ENCODE measurements around the gene S100A8.
"Not testable (repeated sequence)": the region's sequence is repeated elsewhere in the genome, so short reads cannot be mapped to it uniquely, and the experiment has no call there.

S100A8 gene

DNA sequence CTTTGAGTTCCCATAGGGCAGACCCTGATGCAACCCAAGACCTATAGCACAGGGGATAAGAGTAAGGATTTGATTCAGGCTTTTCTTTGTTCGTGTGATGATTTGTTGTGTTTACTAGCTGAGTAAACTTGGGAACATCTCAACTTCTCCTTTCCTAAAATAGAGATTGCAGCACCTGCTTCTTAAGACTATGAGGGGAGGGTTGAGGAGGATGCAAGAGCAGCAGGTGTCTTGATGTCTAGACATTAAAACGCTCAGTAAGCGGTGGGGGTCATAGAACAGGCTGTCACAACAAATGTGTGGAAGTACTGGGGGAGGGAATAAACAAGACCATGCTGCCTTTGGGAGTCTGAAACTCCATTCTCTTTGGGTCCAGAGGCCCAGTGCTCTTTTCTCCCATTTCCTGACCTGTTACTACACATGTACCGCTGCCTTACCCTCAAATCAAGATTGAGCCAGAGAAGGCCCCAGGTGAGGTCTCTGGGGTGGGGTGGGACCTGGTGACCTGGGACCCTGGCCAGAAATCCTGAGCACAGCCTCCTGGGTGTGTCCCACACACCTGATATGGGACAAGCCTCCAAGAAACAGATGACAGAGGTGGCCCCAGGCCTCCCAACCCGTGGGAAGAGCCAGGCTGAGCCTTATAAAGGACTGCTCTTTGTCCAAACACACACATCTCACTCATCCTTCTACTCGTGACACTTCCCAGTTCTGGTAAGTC is 25.1 kb upstream of the S100A8 start, which contains the start of gene S100A7A:
TSS of gene S100A7A (plus strand) at position 671 of the 721 bp plus-strand sequence. CDS start 1,563 bp downstream, outside the sequence.
- DNase-seq, result no peak

GRCh38 chr1:153413961-153414360 is 23.1 kb upstream of the S100A8 start:
- DNase-seq, result not testable (repeated sequence)

DNA sequence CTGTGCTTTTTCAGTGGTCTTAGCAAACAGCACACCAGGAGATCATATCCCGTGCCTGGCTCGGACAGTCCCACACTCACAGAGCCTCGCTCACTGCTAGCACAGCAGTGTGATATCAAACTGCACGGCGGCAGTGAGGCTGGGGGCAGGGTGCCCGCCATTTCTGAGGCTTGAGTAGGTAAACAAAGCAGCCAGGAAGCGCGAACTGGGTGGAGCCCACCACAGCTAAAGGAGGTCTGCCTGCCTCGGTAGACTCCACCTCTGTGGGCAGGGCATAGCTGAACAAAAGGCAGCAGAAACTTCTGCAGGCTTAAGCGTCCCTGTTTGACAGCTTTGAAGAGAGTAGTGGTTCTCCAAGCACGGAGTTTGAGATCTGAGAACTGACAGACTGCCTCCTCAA is 16.4 kb upstream of the S100A8 start:
- not testable (repeated sequence) for DNase-seq

DNA sequence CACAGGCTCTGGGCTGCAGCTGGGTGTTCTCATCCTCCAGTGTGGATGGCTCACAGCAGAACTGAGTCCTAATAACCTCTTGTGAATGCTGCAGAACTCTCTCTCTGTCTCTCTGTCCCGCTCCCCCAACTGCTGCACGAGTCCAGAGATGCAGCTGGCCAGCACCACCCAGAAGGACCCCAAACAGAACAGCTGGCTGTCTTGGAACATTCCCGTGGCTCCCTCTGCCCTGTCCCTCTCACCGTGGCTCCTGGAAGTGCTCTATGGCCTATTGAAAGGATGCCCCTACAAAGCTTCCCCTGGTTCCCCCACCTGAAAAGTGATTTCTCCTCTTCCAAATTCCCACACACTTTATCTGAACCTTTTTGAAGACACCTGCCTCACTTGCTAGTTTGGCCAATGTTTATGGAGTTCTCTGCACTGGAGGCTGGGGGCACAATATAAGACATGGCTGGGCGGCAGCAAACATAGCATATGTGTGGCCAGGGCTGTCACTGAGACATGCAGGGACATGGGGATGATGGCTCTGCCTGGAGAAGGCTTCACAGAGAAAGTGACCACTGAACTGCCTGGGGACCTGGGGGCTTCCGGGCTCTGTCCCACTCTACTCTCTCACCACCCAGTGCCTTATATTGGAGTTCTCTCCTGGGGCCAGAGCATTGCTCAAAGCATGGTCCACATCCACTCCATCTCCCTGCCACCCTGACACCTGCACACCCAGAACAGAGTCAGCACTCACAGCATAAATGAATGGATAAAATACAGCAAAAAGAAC is 15.1 kb upstream of the S100A8 start:
- DNase-seq, result not testable (repeated sequence)

DNA sequence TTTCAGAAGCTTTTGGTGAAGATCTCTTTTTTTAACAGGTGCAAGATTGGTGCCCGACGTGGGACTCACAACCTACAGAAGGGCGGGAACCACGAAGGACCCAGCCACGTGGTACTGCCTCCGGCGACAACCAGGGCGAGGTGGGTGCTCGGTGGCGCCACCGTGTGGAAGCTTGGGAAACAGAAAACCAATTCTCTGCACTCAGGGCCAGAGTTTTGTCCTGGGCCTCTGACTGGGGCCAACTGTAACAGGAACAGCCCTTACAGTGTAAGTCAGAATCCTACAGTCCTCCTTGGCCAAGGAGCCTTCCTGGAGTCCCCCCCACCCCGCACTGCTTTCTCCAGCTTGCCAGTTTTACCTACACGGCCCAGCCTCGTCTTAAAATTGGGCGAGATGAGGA is 13.9 kb upstream of the S100A8 start:
- no peak for DNase-seq

DNA sequence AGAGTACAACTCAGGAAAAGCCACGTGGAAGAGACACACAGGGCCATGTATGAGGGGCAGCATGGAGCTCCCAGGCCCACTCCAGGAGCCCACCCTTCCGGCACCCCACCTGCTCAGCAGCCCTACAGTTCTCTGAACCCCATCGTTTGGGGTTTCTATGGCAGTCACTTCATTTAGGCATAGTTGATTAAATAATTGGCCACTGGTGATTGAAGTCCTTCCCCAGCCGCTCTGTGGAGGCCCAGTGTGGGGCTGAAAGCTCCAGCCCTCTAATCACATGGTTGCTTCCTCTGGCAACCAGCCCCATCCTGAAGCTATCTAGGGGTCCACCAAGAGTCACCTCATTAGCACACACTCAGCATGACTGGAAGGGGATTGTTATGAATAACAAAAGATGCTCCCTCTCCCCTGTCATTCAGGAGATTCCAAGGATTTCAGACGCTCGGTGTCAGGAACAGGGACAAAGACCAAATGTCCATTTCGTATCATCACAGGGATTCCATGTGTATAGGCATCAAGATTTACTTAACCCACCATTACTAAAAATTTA is 13.3 kb upstream of the S100A8 start:
- peak; percentile 11 for DNase-seq

DNA sequence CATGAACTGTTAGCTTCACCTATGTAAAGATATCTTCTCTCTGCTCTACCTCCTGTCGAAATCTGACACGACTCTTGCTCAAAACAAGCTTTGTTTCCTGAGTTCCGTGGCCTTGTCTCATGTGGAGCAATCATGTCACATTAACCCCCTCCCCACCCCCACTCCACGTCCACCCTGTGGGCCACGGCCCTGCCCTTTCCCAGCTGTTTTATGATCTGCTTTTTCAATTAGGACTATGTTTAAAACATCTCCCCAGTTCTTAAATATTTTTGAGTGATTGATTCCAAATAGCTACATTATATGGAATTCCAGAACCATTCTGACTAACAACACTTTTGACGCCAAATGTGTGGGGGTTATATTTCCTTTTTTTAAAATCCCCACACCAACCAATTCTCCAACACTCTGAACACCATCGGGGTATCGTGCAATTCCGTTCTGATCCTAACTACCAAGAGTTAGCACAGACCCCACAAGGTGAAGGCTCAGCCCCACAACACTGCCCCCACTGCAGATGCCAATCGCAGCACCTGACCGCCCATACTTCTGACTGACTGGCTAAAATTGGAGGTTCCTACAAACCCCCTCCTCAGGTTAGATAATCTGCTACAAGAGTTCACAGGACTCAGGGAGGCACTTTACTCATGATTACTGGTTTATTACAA is 12.7 kb upstream of the S100A8 start:
- no peak for DNase-seq

- no peak for DNase-seq
Observed at GRCh38 chr1:153402226-153402625, 11.4 kb upstream of the S100A8 start.

DNA sequence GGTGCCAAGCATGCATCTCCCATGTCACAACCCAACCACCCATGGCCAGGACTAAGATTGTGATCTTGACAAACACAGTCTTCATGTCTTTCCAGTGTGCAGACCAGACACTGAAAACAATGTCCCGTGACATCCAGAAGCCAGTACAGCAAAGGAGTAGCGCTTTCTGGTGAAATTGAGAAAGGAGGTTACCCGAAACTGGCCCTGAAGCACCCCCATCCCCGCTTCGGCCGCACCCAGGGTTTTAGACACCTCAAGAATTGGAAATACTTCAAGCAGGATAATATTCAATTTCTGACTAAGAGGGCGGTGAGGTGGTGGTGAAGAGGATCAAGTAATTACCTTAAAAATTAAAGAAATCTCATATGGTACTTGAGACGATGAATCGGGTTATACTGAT is 10.6 kb upstream of the S100A8 start:
- DNase-seq, result no peak

DNA sequence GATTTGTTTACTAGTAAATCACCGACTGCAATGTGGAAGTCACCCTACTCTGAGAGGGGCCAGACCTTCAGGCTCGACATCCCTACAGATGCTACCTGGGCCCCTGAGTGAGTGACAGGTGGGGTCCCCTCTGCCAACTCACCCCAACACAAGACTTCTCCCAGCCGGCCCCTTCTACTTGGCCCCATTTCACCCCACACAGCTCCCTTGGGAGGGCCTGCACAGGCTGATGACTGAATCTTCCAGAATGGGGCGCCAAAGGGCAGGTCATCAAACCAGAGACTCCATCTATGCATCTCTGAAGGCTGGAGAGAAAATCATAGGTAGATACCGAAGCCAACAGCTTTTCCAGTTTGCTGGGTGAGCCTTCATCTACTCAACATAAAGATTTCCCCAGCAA is 9.4 kb upstream of the S100A8 start:
- DNase-seq, result no peak

- no peak for DNase-seq
Observed at GRCh38 chr1:153399401-153400055, 8.7 kb upstream of the S100A8 start.

DNA sequence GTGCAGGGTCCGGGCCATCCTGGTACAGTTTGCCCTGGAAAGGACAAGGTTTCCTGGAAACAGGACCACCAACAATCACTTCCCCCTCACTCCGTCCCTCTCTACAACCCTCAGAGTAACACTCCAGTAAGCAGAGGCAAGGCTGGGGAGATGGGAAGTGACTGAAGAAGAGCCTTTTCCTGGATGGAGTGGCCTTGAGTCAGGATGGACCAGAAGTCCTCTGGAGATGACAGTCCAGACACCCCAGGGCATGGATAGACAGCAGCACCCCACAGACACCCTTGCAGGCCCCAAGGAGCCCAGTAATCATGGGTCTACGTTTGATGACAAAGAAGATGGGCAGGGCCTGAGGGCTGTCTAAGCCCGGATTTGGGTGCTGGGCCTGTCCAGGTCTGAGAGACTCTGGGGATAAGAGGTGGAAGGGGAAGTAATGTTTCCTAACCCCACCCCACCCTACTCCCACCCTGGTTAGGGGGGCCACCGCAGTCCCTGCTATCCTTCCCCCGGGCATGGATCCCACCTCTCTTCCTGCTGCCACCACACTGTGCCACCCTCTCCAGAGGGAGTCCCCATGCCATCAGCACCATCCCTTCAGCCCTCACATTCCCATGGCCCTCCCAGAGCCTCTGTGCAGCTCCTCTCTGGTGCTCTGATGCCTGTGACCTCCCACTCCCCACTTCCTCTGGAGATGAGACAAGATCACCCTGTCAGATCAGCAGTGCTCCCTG is 7.2 kb upstream of the S100A8 start:
- DNase-seq, result no peak

DNA sequence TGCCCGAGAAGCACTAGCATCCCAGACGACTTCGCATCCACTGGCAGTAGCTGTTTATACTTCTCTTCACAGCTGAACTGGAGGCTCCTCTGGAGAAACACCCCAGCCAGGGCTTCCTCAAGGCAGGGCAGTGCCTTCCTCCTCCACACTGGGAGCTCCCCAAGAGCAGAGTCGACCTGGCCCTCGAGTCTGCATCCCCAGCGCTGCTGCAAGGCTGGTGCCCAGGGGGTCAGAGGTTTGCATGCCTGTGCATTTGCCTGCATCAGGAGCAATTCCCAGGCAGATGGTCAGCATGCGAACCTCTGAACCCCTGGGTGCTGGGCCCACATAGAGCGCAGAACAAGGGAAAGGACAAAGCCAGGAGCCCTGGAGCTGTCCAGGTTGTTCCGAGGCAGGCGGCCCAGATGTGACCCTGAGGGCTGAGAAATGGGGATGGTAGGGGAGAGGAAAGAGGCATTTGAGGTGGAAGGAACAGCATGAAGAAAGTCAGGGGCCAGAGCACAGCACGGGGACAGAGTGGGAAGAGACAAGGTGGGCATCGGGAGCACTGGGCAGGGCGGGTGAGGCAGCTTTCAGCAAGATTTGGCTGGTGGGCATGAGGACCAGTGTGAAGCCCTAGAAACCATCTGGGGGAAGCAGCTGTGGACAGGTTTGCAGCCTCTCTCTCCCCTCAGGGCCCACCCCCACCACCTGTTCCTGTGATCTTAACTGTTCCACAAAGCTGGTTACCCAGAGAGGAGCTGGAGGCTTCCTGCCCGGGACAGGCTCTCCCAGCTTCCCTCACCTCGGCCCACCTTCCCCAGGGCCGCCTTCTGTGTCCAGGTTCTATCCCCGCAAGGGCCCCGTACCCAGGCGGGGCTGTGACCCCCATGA is 6.4 kb upstream of the S100A8 start:
- no peak for DNase-seq

- no peak for DNase-seq
Observed at GRCh38 chr1:153396461-153396860, 5.6 kb upstream of the S100A8 start.

DNA sequence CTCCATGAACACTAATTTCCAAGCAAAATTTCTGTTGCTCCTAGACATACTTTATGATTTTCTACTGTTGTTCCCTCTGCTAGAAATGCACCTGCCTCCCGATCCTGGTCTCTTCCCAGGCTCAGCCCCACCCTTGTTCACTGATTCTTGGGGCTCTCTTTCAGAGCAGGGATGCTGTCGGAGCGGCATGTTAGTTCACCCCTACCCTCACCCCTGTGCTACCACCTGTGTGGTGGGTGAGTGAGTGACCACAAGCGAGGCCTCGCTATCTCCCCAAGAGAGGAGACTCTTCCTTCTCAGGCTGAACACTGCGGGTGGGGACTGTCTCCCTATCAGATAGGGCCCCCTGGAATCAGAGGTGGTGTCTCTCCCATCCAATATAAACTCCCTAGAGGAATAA is 4.9 kb upstream of the S100A8 start:
- no peak for DNase-seq

- no peak for DNase-seq
Observed at GRCh38 chr1:153395136-153395685, 4.3 kb upstream of the S100A8 start.

DNA sequence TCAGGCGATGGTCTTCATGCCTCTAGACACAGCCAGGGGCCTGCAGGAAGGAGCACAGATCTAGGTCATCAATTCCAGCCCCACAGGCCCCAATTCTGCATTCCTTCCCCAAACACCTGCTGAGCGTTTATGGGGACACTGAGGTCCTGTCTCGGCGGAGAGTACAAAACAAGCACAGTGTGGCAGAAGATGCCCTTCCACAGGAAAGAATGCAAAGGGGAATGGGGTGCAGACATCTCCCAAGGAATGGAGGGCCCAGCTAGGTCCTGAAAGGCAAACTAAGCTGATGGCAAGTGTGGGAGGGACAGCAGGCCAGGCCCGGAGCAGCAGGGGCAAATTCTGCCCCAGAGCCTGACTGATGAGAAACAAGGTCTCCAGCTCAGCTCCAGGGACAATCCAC is 3.5 kb upstream of the S100A8 start:
- no peak for DNase-seq

DNA sequence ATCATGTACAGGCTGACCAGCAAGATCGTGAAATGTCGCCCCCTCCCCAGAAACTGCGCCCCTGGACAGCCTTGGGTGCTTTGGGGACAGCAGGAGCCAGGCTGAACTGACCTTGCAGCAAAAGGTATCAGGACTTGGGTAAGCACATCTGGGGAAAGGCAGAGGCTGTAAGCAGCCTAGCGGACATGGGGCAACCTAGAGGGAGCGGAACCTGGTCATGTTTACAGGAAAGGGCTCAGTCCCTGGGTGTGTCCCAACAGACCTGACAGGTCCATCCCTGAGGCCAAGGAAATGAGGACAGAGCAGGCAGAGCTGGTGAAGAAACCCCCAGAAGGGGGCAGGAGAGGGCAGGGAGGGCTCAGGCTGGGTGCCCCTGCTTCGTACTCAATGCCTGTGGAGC is 3.1 kb upstream of the S100A8 start:
- no peak for DNase-seq

DNA sequence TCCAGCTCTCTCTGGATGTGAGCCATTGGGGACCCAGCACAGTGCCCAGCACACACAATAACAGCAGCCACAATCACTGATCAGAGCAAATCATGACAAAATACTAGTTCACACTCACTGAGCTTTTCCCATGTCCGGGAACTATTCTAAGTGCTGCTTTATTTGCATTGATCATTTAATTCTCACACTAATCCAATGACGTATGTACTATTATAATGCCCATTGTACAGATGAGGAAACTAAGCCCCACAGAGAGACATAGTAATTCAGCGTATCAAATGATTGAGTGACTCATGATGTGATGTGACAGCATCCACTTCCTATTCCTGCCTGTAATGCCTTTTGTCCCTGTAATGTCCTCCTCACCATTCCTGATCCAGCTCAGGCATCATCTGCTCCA is 1.9 kb upstream of the S100A8 start:
- no peak for DNase-seq

GRCh38 chr1:153392258-153392657 is 1.4 kb upstream of the S100A8 start:
- DNase-seq, result no peak
